Peyer's patch (tissue), 4 donors: ENCODE results near the gene SNRPA1.

ENCODE experiments used
- CTCF ChIP-seq, 6 experiments: fragments of 450-650 bp in 4 of 6; fragments of 200-600 bp in 2 of 6; sonication (generic) in 1 of 6; IDR thresholded peaks; one replicate each; pipeline ENCODE4 v1.5.1; 2017 to 2019; ENCODE audit warnings: antibody characterized with exemption in 6 of 6, mild to moderate bottlenecking in 3 of 6, moderate library complexity in 1 of 6
- POLR2A ChIP-seq, 2 donors: fragments of 450-650 bp; IDR thresholded peaks; one replicate each; pipeline ENCODE4 v1.5.1; 2017; ENCODE audit warnings: antibody characterized with exemption in 2 of 2, mild to moderate bottlenecking in 2 of 2, moderate library complexity in 2 of 2

- TF ChIP-seq POLR2A (IDR thresholded peaks at IDR 0.05), result no peak
- TF ChIP-seq CTCF (IDR thresholded peaks at IDR 0.05), result no peak
Measured at GRCh38 chr15:101325263-101326025, 30.4 kb upstream of the SNRPA1 start.
